AG08395 (cell line): ENCODE measurements around the gene COA4.

ENCODE experiments used
- DNase-seq: peaks from one replicate; pipeline ENCODE4 v3.0.0; 2012; ENCODE audit warnings: mixed read lengths, low spot score

The COA4 gene

GRCh38 chr11:73866095-73866579 is 10.5 kb downstream of the COA4 start:
- DNase-seq: peak; percentile 16

GRCh38 chr11:73862986-73863385 is 13.7 kb downstream of the COA4 start:
- DNase-seq: no peak

- no peak for DNase-seq
Measured at GRCh38 chr11:73860202-73860601, 16.4 kb downstream of the COA4 start.

- no peak for DNase-seq
Measured at GRCh38 chr11:73859671-73860070, 17.0 kb downstream of the COA4 start.

DNA sequence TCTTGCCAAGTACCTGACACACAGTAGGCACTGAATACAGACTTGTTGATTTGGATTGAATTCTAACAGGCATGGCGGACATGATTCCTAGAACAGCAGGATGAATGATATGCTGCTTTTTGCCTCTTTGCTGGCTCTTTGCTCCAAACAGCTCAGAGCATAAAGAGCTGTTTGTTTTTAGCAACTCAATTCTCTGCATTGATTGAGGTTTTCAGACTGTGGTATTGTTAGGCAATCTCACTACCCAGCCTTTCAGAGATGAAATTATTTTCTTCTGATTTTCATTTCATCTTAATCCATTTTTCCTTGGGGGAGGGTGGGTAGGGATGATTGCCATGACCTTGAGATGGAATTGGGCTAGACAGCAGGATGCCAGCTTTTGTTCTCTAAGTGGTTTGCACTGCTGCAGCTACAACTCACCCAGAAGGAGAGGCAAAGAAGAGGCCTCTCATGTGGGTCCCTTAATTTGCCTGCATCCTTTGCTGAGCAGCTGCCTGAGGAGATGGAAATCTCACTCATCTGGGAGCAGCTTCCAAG is 20.5 kb downstream of the COA4 start:
- no peak for DNase-seq

GRCh38 chr11:73854680-73855079 is 22.0 kb downstream of the COA4 start:
- peak; percentile 20 for DNase-seq

DNA sequence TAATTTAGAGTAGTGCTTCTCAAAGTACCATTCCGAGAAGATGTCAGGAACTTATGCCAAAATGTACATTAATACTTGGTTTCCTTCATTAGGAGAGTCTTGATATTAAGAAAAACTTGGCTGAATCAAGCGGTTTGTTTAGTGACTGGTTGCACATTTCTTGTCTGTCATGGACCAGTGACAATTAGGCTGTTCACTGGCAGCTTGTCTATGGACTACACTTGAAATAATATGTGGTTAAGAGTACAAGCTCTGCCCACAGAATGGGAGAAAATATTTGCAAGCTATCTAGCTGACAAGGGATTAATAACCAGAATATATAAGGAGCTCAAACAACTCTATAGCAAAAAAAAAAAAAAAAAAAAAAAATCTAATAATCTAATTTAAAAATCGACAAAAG is 24.6 kb downstream of the COA4 start:
- no peak for DNase-seq

- no peak for DNase-seq
Measured at GRCh38 chr11:73851046-73851764, 25.4 kb downstream of the COA4 start.

DNA sequence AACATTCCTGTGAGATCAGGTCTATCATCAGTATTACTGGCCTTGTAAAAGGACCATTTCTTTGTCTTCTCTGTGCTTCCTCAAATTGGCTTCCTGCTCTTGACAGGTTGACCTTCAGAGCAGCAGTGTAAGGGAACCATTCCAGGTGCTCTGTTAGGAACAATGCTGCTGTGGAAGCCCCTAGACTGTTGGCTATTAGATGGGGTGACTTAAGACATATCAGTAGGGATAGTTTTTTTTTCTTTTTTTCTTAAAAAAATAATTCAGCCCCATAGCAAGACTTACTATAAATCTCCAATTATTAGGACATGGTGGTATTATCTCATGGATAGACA is 37.6 kb downstream of the COA4 start:
- DNase-seq: no peak

- peak; percentile 43 for DNase-seq
Measured at GRCh38 chr11:73838443-73839122, 38.1 kb downstream of the COA4 start.

DNA sequence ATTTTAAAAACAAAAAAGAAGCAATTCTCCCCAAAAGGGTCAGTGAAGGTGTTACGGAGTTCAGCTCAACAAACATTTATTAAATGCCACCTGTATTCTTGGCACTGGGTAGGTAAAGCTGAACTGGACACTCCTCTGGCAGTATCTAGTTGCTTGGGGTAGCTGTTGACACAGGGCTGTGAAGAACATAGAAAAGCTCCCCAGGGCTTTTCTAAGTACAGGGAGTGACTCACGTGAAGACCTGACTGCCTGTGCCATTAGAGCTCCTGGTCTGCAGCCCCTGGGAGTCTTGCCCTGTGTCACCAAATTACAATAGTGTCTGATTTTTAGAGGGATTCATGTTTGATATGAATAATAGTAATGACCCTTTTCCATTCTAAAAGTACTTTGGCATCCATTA is 43.6 kb downstream of the COA4 start:
- no peak for DNase-seq

- DNase-seq: no peak
Measured at GRCh38 chr11:73830261-73830660, 46.4 kb downstream of the COA4 start.
